BLaER1 (cell line): ENCODE measurements around the gene CR1.

Source experiments
- H3K27ac ChIP-seq: shearing (Covaris generic); formaldehyde crosslinking; 2 replicates; pipeline ENCODE4 v1.8.1; 2022
- H3K27me3 ChIP-seq: shearing (Covaris generic); formaldehyde crosslinking; 2 replicates; pipeline ENCODE4 v1.8.1; 2022
- H3K36me3 ChIP-seq: shearing (Covaris generic); formaldehyde crosslinking; 2 replicates; pipeline ENCODE4 v1.8.1; 2022
- H3K4me1 ChIP-seq: shearing (Covaris generic); formaldehyde crosslinking; 2 replicates; pipeline ENCODE4 v1.8.1; 2022
- H3K4me2 ChIP-seq: shearing (Covaris generic); formaldehyde crosslinking; 2 replicates; pipeline ENCODE4 v1.8.1; 2022
- H3K4me3 ChIP-seq: shearing (Covaris generic); formaldehyde crosslinking; 2 replicates; pipeline ENCODE4 v1.8.1; 2022
- H3K9ac ChIP-seq: shearing (Covaris generic); formaldehyde crosslinking; 2 replicates; pipeline ENCODE4 v1.8.1; 2022
- H3K9me3 ChIP-seq: shearing (Covaris generic); formaldehyde crosslinking; 2 replicates; pipeline ENCODE4 v1.8.1; 2022
- H4K20me1 ChIP-seq: shearing (Covaris generic); formaldehyde crosslinking; 2 replicates; pipeline ENCODE4 v1.8.1; 2022
- Cebpa-rat ChIP-seq: shearing (Covaris generic); IDR thresholded peaks from 2 replicates; pipeline ENCODE4 v1.8.1; 2022

Gene CR1

GRCh38 chr1:207495801-207496792 lies at the start of gene CR1:
CR1 (plus strand) TSS chr1:207496157; CDS start chr1:207496268, 111 bp downstream.
- Histone ChIP-seq H3K4me2 (no peak within 1 kb of the TSS), H3K9ac (no peak within 1 kb of the TSS), H4K20me1 (no peaks in the 10 kb centered on the region), H3K36me3 (no peaks in the 10 kb centered on the region), H3K4me1 (no peaks in the 10 kb centered on the region), H3K27me3 (no peaks in the 10 kb centered on the region), H3K4me3 (no peak within 1 kb of the TSS), H3K9me3 (no peaks in the 10 kb centered on the region), H3K27ac (no peak within 1 kb of the TSS)
- no peak for TF ChIP-seq Cebpa-rat

- no peaks in the 10 kb centered on the region for H4K20me1 ChIP-seq
- no peaks in the 10 kb centered on the region for H3K4me1 ChIP-seq
- H3K36me3 ChIP-seq = no peaks in the 10 kb centered on the region
- peaks cover 10% of the 10 kb centered on the region for H3K9me3 ChIP-seq
- H3K9ac ChIP-seq = no peak overlapping the region
- H3K27ac ChIP-seq = no peak overlapping the region
- H3K4me2 ChIP-seq = no peak overlapping the region
- no peak for TF ChIP-seq Cebpa-rat
- no peak overlapping the region for H3K4me3 ChIP-seq
- no peaks in the 10 kb centered on the region for H3K27me3 ChIP-seq
Measured at GRCh38 chr1:207453710-207454045, 42.3 kb upstream of the CR1 start.

- Histone ChIP-seq H3K9me3 (peaks cover 10% of the 10 kb centered on the region), H3K9ac (no peak within 1 kb of the TSS), H3K36me3 (no peaks in the 10 kb centered on the region), H3K27me3 (no peaks in the 10 kb centered on the region), H3K4me2 (no peak within 1 kb of the TSS), H3K4me3 (no peak within 1 kb of the TSS), H3K27ac (no peak within 1 kb of the TSS), H3K4me1 (no peaks in the 10 kb centered on the region), H4K20me1 (no peaks in the 10 kb centered on the region)
- no peak for TF ChIP-seq Cebpa-rat
Measured at GRCh38 chr1:207454046-207454964, 41.7 kb upstream of the CR1 start, which contains the start of gene CR2. CR2 (plus strand) TSS chr1:207454328; CDS start chr1:207454419, 91 bp downstream.

GRCh38 chr1:207455183-207455754 lies 40.7 kb upstream of the CR1 start:
- Histone ChIP-seq H4K20me1 (no peaks in the 10 kb centered on the region), H3K4me1 (no peaks in the 10 kb centered on the region), H3K9ac (no peak overlapping the region), H3K27ac (no peak overlapping the region), H3K36me3 (no peaks in the 10 kb centered on the region), H3K4me2 (no peak overlapping the region), H3K9me3 (peaks cover 10% of the 10 kb centered on the region), H3K4me3 (no peak overlapping the region), H3K27me3 (no peaks in the 10 kb centered on the region)
- TF ChIP-seq Cebpa-rat = no peak

GRCh38 chr1:207458414-207458813 lies 37.5 kb upstream of the CR1 start:
- Histone ChIP-seq H3K4me3 (no peak overlapping the region), H3K4me2 (no peak overlapping the region), H3K9me3 (peaks cover 10% of the 10 kb centered on the region), H3K27ac (no peak overlapping the region), H4K20me1 (no peaks in the 10 kb centered on the region), H3K27me3 (no peaks in the 10 kb centered on the region), H3K4me1 (no peaks in the 10 kb centered on the region), H3K36me3 (no peaks in the 10 kb centered on the region), H3K9ac (no peak overlapping the region)
- no peak for TF ChIP-seq Cebpa-rat

- no peak for TF ChIP-seq Cebpa-rat
- Histone ChIP-seq H3K36me3 (no peaks in the 10 kb centered on the region), H3K27ac (no peak overlapping the region), H3K9ac (no peak overlapping the region), H4K20me1 (no peaks in the 10 kb centered on the region), H3K9me3 (peaks cover 8% of the 10 kb centered on the region), H3K27me3 (no peaks in the 10 kb centered on the region), H3K4me3 (no peak overlapping the region), H3K4me1 (no peaks in the 10 kb centered on the region), H3K4me2 (no peak overlapping the region)
Measured at GRCh38 chr1:207459008-207459407, 36.9 kb upstream of the CR1 start.

GRCh38 chr1:207461649-207462048 lies 34.3 kb upstream of the CR1 start:
- Histone ChIP-seq H3K4me2 (no peak overlapping the region), H3K9ac (no peak overlapping the region), H3K4me1 (no peaks in the 10 kb centered on the region), H4K20me1 (no peaks in the 10 kb centered on the region), H3K4me3 (no peak overlapping the region), H3K27me3 (no peaks in the 10 kb centered on the region), H3K9me3 (no peaks in the 10 kb centered on the region), H3K27ac (no peak overlapping the region), H3K36me3 (no peaks in the 10 kb centered on the region)
- TF ChIP-seq Cebpa-rat = no peak

- H3K27ac ChIP-seq = no peak overlapping the region
- no peak overlapping the region for H3K9ac ChIP-seq
- no peak for TF ChIP-seq Cebpa-rat
- H3K4me3 ChIP-seq = no peak overlapping the region
- no peaks in the 10 kb centered on the region for H3K9me3 ChIP-seq
- H3K4me1 ChIP-seq = no peaks in the 10 kb centered on the region
- no peaks in the 10 kb centered on the region for H3K27me3 ChIP-seq
- no peaks in the 10 kb centered on the region for H3K36me3 ChIP-seq
- H4K20me1 ChIP-seq = no peaks in the 10 kb centered on the region
- H3K4me2 ChIP-seq = no peak overlapping the region
Measured at GRCh38 chr1:207462535-207462934, 33.4 kb upstream of the CR1 start.

GRCh38 chr1:207463021-207463420 lies 32.9 kb upstream of the CR1 start:
- no peaks in the 10 kb centered on the region for H3K36me3 ChIP-seq
- no peaks in the 10 kb centered on the region for H3K9me3 ChIP-seq
- H3K4me1 ChIP-seq = no peaks in the 10 kb centered on the region
- no peaks in the 10 kb centered on the region for H4K20me1 ChIP-seq
- TF ChIP-seq Cebpa-rat = no peak
- H3K27ac ChIP-seq = no peak overlapping the region
- no peak overlapping the region for H3K9ac ChIP-seq
- H3K27me3 ChIP-seq = no peaks in the 10 kb centered on the region
- no peak overlapping the region for H3K4me2 ChIP-seq
- no peak overlapping the region for H3K4me3 ChIP-seq
